ENCODE results near the gene FXN.

- TF ChIP-seq CTCF (IDR thresholded peaks at IDR 0.05) (no peak), POLR2AphosphoS5 (IDR thresholded peaks at IDR 0.05; ENCODE audit: low read depth, low read length) (no peak)
Measured at GRCh38 chr9:69143291-69143690, 107.7 kb downstream of the FXN start.

Data from Panc1 (cell line).